ENCODE measurements around the gene CBFA2T2.
"Not testable (repeated sequence)": the region's sequence is repeated elsewhere in the genome, so short reads cannot be mapped to it uniquely, and the experiment has no call there.

The CBFA2T2 gene

GRCh38 chr20:33559212-33559611 lies 69.3 kb downstream of the CBFA2T2 start:
- no peak overlapping the region for H3K27ac Mint-ChIP-seq
- peaks cover 18% of the 10 kb centered on the region for H3K36me3 Mint-ChIP-seq
- H3K27me3 Mint-ChIP-seq, result no peaks in the 10 kb centered on the region
- peaks cover 17% of the 10 kb centered on the region for H3K4me1 Mint-ChIP-seq
- H3K9me3 Mint-ChIP-seq, result no peaks in the 10 kb centered on the region
- H3K4me3 Mint-ChIP-seq, result no peak overlapping the region
- CTCF ChIA-PET, result no interaction called here
- no peak for DNase-seq

- H3K27ac Mint-ChIP-seq, result no peak overlapping the region
- no peak for DNase-seq
- CTCF ChIA-PET, result no interaction called here
- peaks cover 18% of the 10 kb centered on the region for H3K36me3 Mint-ChIP-seq
- no peak overlapping the region for H3K4me3 Mint-ChIP-seq
- H3K4me1 Mint-ChIP-seq, result peaks cover 13% of the 10 kb centered on the region
- no peaks in the 10 kb centered on the region for H3K27me3 Mint-ChIP-seq
- no peaks in the 10 kb centered on the region for H3K9me3 Mint-ChIP-seq
Measured at GRCh38 chr20:33560026-33560425, 70.1 kb downstream of the CBFA2T2 start.

GRCh38 chr20:33561053-33561452 lies 71.2 kb downstream of the CBFA2T2 start:
- DNase-seq, H3K27ac Mint-ChIP-seq, H3K9me3 Mint-ChIP-seq, CTCF ChIA-PET, H3K4me1 Mint-ChIP-seq, H3K27me3 Mint-ChIP-seq, H3K4me3 Mint-ChIP-seq: not testable (repeated sequence)
- peaks cover 15% of the 10 kb centered on the region for H3K36me3 Mint-ChIP-seq

- no peaks in the 10 kb centered on the region for H3K9me3 Mint-ChIP-seq
- no peak overlapping the region for H3K27ac Mint-ChIP-seq
- H3K27me3 Mint-ChIP-seq, result no peaks in the 10 kb centered on the region
- no peak overlapping the region for H3K4me3 Mint-ChIP-seq
- CTCF ChIA-PET, result interaction anchor here (0.9 kb wide), 1 partner anchor 20 kb away, joined by 3 read pairs; no protein-coding TSS in a partner anchor
- no peaks in the 10 kb centered on the region for H3K4me1 Mint-ChIP-seq
- no peak for DNase-seq
- H3K36me3 Mint-ChIP-seq, result peaks cover 11% of the 10 kb centered on the region
Measured at GRCh38 chr20:33561692-33562601, 72.1 kb downstream of the CBFA2T2 start.

- Mint-ChIP-seq H3K4me1 (no peaks in the 10 kb centered on the region), H3K36me3 (peaks cover 2% of the 10 kb centered on the region), H3K27ac (no peak overlapping the region), H3K27me3 (no peaks in the 10 kb centered on the region), H3K9me3 (no peaks in the 10 kb centered on the region), H3K4me3 (no peak overlapping the region)
- DNase-seq, result no peak
- CTCF ChIA-PET, result interaction anchor here (0.7 kb wide), 1 partner anchor 587 kb away, joined by 3 read pairs; no protein-coding TSS in a partner anchor
Measured at GRCh38 chr20:33563788-33564187, 73.9 kb downstream of the CBFA2T2 start.

- CTCF ChIA-PET, result no interaction called here
- no peak overlapping the region for H3K4me3 Mint-ChIP-seq
- peaks cover 2% of the 10 kb centered on the region for H3K4me1 Mint-ChIP-seq
Measured at GRCh38 chr20:33566781-33567603, 77.1 kb downstream of the CBFA2T2 start.

GRCh38 chr20:33567949-33568348 lies 78.1 kb downstream of the CBFA2T2 start:
- H3K27me3 Mint-ChIP-seq, result no peaks in the 10 kb centered on the region
- no peaks in the 10 kb centered on the region for H3K9me3 Mint-ChIP-seq
- no peaks in the 10 kb centered on the region for H3K36me3 Mint-ChIP-seq
- CTCF ChIA-PET, result no interaction called here
- DNase-seq, result no peak
- H3K4me3 Mint-ChIP-seq, result no peak overlapping the region
- peaks cover 2% of the 10 kb centered on the region for H3K4me1 Mint-ChIP-seq
- no peak overlapping the region for H3K27ac Mint-ChIP-seq

More at GRCh38 chr20:33566781-33567603, 77.1 kb downstream of the CBFA2T2 start:
- Mint-ChIP-seq H3K36me3 (peaks cover 2% of the 10 kb centered on the region), H3K9me3 (no peaks in the 10 kb centered on the region), H3K27ac (no peak overlapping the region), H3K27me3 (no peaks in the 10 kb centered on the region)
- DNase-seq, result no peak

GRCh38 chr20:33568378-33568777 lies 78.5 kb downstream of the CBFA2T2 start:
- H3K4me3 Mint-ChIP-seq, result no peak overlapping the region
- H3K27ac Mint-ChIP-seq, result no peak overlapping the region
- peaks cover 2% of the 10 kb centered on the region for H3K4me1 Mint-ChIP-seq
- no peaks in the 10 kb centered on the region for H3K27me3 Mint-ChIP-seq
- no peak for DNase-seq
- H3K36me3 Mint-ChIP-seq, result no peaks in the 10 kb centered on the region
- H3K9me3 Mint-ChIP-seq, result no peaks in the 10 kb centered on the region
- CTCF ChIA-PET, result no interaction called here

- CTCF ChIA-PET, result no interaction called here
- no peak for DNase-seq
- Mint-ChIP-seq H3K9me3 (no peaks in the 10 kb centered on the region), H3K27me3 (no peaks in the 10 kb centered on the region), H3K36me3 (no peaks in the 10 kb centered on the region), H3K4me1 (peaks cover 2% of the 10 kb centered on the region), H3K4me3 (no peak overlapping the region), H3K27ac (no peak overlapping the region)
Measured at GRCh38 chr20:33568868-33569801, 79.2 kb downstream of the CBFA2T2 start.

- no peaks in the 10 kb centered on the region for H3K36me3 Mint-ChIP-seq
- no peaks in the 10 kb centered on the region for H3K9me3 Mint-ChIP-seq
- DNase-seq, result no peak
- H3K27me3 Mint-ChIP-seq, result no peaks in the 10 kb centered on the region
- no peak overlapping the region for H3K4me3 Mint-ChIP-seq
- peaks cover 2% of the 10 kb centered on the region for H3K4me1 Mint-ChIP-seq
- CTCF ChIA-PET, result no interaction called here
- no peak overlapping the region for H3K27ac Mint-ChIP-seq
Measured at GRCh38 chr20:33569802-33570391, 80.0 kb downstream of the CBFA2T2 start.

GRCh38 chr20:33570743-33571142 lies 80.8 kb downstream of the CBFA2T2 start:
- H3K27ac Mint-ChIP-seq, result no peak overlapping the region
- H3K4me1 Mint-ChIP-seq, result peaks cover 2% of the 10 kb centered on the region
- no peak overlapping the region for H3K4me3 Mint-ChIP-seq
- CTCF ChIA-PET, result no interaction called here
- DNase-seq, result no peak
- no peaks in the 10 kb centered on the region for H3K36me3 Mint-ChIP-seq
- no peaks in the 10 kb centered on the region for H3K9me3 Mint-ChIP-seq
- H3K27me3 Mint-ChIP-seq, result no peaks in the 10 kb centered on the region

- H3K9me3 Mint-ChIP-seq, H3K4me3 Mint-ChIP-seq, H3K27me3 Mint-ChIP-seq, H3K4me1 Mint-ChIP-seq, H3K36me3 Mint-ChIP-seq, H3K27ac Mint-ChIP-seq, CTCF ChIA-PET, DNase-seq: not testable (repeated sequence)
Measured at GRCh38 chr20:33573268-33573667, 83.4 kb downstream of the CBFA2T2 start.

GRCh38 chr20:33575282-33575681 lies 85.4 kb downstream of the CBFA2T2 start:
- H3K27me3 Mint-ChIP-seq, result no peaks in the 10 kb centered on the region
- CTCF ChIA-PET, result interaction anchor here (1.2 kb wide), 1 partner anchor 150 kb away, joined by 3 read pairs; no protein-coding TSS in a partner anchor
- H3K4me1 Mint-ChIP-seq, result peaks cover 2% of the 10 kb centered on the region
- no peak overlapping the region for H3K27ac Mint-ChIP-seq
- no peak overlapping the region for H3K4me3 Mint-ChIP-seq
- DNase-seq, result no peak
- H3K36me3 Mint-ChIP-seq, result no peaks in the 10 kb centered on the region
- no peaks in the 10 kb centered on the region for H3K9me3 Mint-ChIP-seq

Data from activated naive CD4-positive, alpha-beta T cell treated with anti-CD3 and anti-CD28 coated beads, Interleukin-2, amount 10 ng/mL, durations not matched to agents 7 days and 5 days (primary cell).